Colonic mucosa (tissue), 4 donors: ENCODE measurements around the gene TUBB8B. TPM values are rescaled to one million over a fixed set of nuclear protein-coding genes. Genes with fewer than 3 reads are reported as not detected.
"Not testable (repeated sequence)": the region's sequence is repeated elsewhere in the genome, so short reads cannot be mapped to it uniquely, and the experiment has no call there.

ENCODE experiments used
- DNase-seq: peaks from one replicate; pipeline ENCODE4 v3.0.0-alpha.2; 2020
- H3K27ac ChIP-seq: fragments of 200-600 bp; one replicate; pipeline ENCODE4 v1.8.0; 2021
- H3K27me3 ChIP-seq: fragments of 200-600 bp; one replicate; pipeline ENCODE4 v1.8.0; 2021
- H3K36me3 ChIP-seq: fragments of 200-600 bp; one replicate; pipeline ENCODE4 v1.8.0; 2021
- H3K4me1 ChIP-seq: fragments of 200-600 bp; one replicate; pipeline ENCODE4 v1.8.0; 2021; ENCODE audit warnings: mild to moderate bottlenecking
- H3K4me3 ChIP-seq: fragments of 200-600 bp; one replicate; pipeline ENCODE4 v1.8.0; 2021
- H3K9ac ChIP-seq, 2 donors: one replicate each; pipeline ENCODE4 v1.7.0; 2013; ENCODE audit warnings: control low read depth in 2 of 2, low read depth in 2 of 2, low read length in 2 of 2
- H3K9me3 ChIP-seq: fragments of 200-600 bp; one replicate; pipeline ENCODE4 v1.8.0; 2021
- intact Hi-C: fragments of 100-400 bp; cut with DNase I; formaldehyde crosslinking; loops from one replicate; pipeline ENCODE4 v1.14.1; 2022
- total RNA-seq, 2 donors: library from RNA; stranded (reverse); fragmentation: NEBNext Ultra II Directional in 1 of 2; extraction: Animal tissue kit (Norgen Biotek cat#: 25700) in 1 of 2; gene quantifications; one replicate each; pipeline ENCODE4 v1.2.1, GENCODE V29; 2021
- donor health status: healthy.
- donor health status: DM: no; HTN: no; CAD: no.
- donor health status: DM: no; HTN: no; CAD: no.

TUBB8B gene
- total RNA-seq, 2 donors from 2014 or later = 0.27 TPM; not detected in 1

GRCh38 chr18:75525-76160 is 26.2 kb upstream of the TUBB8B start:
- H3K9ac ChIP-seq, H3K9me3 ChIP-seq, H3K4me3 ChIP-seq, H3K27ac ChIP-seq, intact Hi-C loops, H3K4me1 ChIP-seq, DNase-seq, H3K36me3 ChIP-seq, H3K27me3 ChIP-seq: not testable (repeated sequence)

- H3K27me3 ChIP-seq, DNase-seq, H3K36me3 ChIP-seq, H3K4me3 ChIP-seq, H3K27ac ChIP-seq, H3K4me1 ChIP-seq, H3K9me3 ChIP-seq, H3K9ac ChIP-seq, intact Hi-C loops: not testable (repeated sequence)
Observed at GRCh38 chr18:73181-73777, 23.9 kb upstream of the TUBB8B start.

- H3K4me3 ChIP-seq, H3K4me1 ChIP-seq, H3K9me3 ChIP-seq, H3K27me3 ChIP-seq, H3K27ac ChIP-seq, DNase-seq, H3K9ac ChIP-seq, intact Hi-C loops, H3K36me3 ChIP-seq: not testable (repeated sequence)
Observed at GRCh38 chr18:67701-68100, 18.3 kb upstream of the TUBB8B start.

GRCh38 chr18:64279-64678 is 14.9 kb upstream of the TUBB8B start:
- H3K9me3 ChIP-seq, H3K27me3 ChIP-seq, H3K4me3 ChIP-seq, H3K27ac ChIP-seq, intact Hi-C loops, DNase-seq, H3K36me3 ChIP-seq, H3K9ac ChIP-seq, H3K4me1 ChIP-seq: not testable (repeated sequence)

- H3K27me3 ChIP-seq, H3K4me1 ChIP-seq, H3K4me3 ChIP-seq, H3K27ac ChIP-seq, H3K36me3 ChIP-seq, H3K9me3 ChIP-seq, DNase-seq, H3K9ac ChIP-seq, intact Hi-C loops: not testable (repeated sequence)
Observed at GRCh38 chr18:63656-64055, 14.2 kb upstream of the TUBB8B start.

- H3K36me3 ChIP-seq, H3K9me3 ChIP-seq, H3K27me3 ChIP-seq, H3K27ac ChIP-seq, H3K4me3 ChIP-seq, H3K9ac ChIP-seq, intact Hi-C loops, DNase-seq, H3K4me1 ChIP-seq: not testable (repeated sequence)
Observed at GRCh38 chr18:54388-54787, 5.0 kb upstream of the TUBB8B start.

GRCh38 chr18:48696-49095 is 719 bp downstream of the TUBB8B start:
- H3K27me3 ChIP-seq, H3K27ac ChIP-seq, H3K4me1 ChIP-seq, H3K9me3 ChIP-seq, H3K4me3 ChIP-seq, H3K9ac ChIP-seq, DNase-seq, H3K36me3 ChIP-seq, intact Hi-C loops: not testable (repeated sequence)

GRCh38 chr18:13177-13576 is 36.2 kb downstream of the TUBB8B start:
- H3K4me3 ChIP-seq, H3K4me1 ChIP-seq, H3K27ac ChIP-seq, H3K9me3 ChIP-seq, H3K27me3 ChIP-seq, H3K9ac ChIP-seq, DNase-seq, intact Hi-C loops, H3K36me3 ChIP-seq: not testable (repeated sequence)

GRCh38 chr18:12773-13172 is 36.6 kb downstream of the TUBB8B start:
- H3K36me3 ChIP-seq, H3K9ac ChIP-seq, H3K4me1 ChIP-seq, H3K27ac ChIP-seq, H3K27me3 ChIP-seq, H3K4me3 ChIP-seq, intact Hi-C loops, DNase-seq, H3K9me3 ChIP-seq: not testable (repeated sequence)

- not testable (repeated sequence) for H3K9ac ChIP-seq, DNase-seq
Observed at GRCh38 chr18:11383-12274, 37.8 kb downstream of the TUBB8B start.

GRCh38 chr18:10624-11184 is 38.7 kb downstream of the TUBB8B start:
- H3K27ac ChIP-seq, H3K4me1 ChIP-seq, H3K4me3 ChIP-seq, H3K9ac ChIP-seq, H3K9me3 ChIP-seq, intact Hi-C loops, H3K36me3 ChIP-seq, DNase-seq, H3K27me3 ChIP-seq: not testable (repeated sequence)

More at GRCh38 chr18:11383-12274, 37.8 kb downstream of the TUBB8B start:
- H3K9me3 ChIP-seq, H3K4me3 ChIP-seq, H3K27me3 ChIP-seq, intact Hi-C loops, H3K36me3 ChIP-seq, H3K4me1 ChIP-seq, H3K27ac ChIP-seq: not testable (repeated sequence)

GRCh38 chr18:9937-10336 is 39.5 kb downstream of the TUBB8B start:
- H3K4me3 ChIP-seq, H3K27ac ChIP-seq, DNase-seq, H3K36me3 ChIP-seq, H3K9ac ChIP-seq, H3K9me3 ChIP-seq, H3K27me3 ChIP-seq, intact Hi-C loops, H3K4me1 ChIP-seq: not testable (repeated sequence)
